ENCODE data around the gene CDKN2C.

CDKN2C gene

DNA sequence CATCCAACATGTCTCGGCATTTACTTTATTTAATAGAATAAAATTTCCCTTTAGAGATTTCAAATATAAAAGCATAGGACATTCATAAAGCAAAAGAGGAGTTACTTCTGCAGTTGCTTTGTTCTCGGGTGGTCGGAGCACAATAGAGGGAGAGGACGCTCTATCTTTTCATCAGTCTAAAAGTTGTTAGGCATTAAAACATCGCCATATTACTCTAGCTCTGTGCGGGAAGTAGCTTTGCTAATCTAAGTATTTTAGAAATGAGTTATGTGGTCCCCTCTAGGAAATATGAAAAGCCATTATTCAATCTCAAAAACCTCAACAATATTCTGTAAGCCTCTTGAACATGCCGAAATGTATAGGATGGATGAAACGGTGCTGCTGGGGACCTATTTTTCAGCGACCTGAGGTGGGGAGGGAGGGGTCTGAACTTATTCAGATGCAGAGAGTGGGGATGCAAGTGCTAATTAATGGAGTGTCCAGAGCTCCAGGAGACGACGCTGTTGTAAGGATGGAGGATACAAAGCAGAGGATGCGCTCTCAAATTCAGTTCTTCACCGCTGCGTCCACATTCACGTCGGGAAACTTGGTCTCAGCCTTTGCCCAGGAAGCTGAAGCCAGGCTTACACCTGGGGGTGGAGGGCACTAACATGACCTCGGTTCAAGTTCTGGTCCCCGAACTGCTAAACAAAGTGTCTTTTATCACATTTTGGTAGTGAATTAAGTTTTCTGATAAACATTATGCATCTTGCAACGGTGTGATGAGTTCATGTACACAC lies 6.3 kb downstream of the CDKN2C start:
- TF ChIP-seq, protein P1, sequence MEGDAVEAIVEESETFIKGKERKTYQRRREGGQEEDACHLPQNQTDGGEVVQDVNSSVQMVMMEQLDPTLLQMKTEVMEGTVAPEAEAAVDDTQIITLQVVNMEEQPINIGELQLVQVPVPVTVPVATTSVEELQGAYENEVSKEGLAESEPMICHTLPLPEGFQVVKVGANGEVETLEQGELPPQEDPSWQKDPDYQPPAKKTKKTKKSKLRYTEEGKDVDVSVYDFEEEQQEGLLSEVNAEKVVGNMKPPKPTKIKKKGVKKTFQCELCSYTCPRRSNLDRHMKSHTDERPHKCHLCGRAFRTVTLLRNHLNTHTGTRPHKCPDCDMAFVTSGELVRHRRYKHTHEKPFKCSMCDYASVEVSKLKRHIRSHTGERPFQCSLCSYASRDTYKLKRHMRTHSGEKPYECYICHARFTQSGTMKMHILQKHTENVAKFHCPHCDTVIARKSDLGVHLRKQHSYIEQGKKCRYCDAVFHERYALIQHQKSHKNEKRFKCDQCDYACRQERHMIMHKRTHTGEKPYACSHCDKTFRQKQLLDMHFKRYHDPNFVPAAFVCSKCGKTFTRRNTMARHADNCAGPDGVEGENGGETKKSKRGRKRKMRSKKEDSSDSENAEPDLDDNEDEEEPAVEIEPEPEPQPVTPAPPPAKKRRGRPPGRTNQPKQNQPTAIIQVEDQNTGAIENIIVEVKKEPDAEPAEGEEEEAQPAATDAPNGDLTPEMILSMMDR (IDR thresholded peaks at IDR 0.05; ENCODE audit: control insufficient read depth, extremely low read depth, insufficient read depth) = no peak
- H3K4me3 ChIP-seq (ENCODE audit: low read depth, low read length) = no peak overlapping the region
- DNase-seq (ENCODE audit: low read depth) = no peak

DNA sequence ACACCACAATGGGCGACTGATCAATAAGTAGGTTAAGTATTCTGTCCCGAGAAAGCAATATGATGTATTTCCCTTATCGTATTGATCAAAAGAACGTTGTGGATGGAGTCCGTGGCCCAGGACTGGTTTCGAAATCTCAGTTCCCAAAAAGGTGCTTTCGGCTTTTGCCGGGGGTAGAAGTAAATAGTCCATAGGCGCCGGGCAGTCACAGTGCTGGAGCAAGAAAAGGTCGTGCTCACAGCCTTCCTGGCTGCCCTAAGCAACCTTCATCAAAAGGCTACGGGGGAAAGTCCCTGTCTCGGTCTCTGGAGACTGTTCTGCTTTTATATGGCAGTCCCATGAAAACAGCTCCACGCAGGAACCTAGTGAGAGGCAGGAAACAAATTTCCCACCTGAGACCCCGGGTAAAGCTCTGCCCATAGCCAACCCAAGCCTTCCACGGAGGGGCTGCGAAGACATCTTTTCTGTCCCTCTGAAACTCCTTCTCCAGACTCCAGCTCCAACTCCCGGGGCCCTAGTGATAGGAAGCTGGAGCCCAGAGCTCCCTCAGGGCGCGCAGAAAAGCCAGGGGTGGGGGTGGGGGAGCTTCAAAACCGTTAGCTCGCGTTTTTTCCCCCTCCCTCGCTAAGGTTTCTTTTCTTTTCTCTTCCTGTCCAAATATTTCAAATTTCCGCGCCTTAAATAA lies 7.0 kb downstream of the CDKN2C start:
- peak overlapping the region; percentile 64 for H3K4me3 ChIP-seq (ENCODE audit: low read depth, low read length)
- TF ChIP-seq, protein P1 (IDR thresholded peaks at IDR 0.05; ENCODE audit: control insufficient read depth, extremely low read depth, insufficient read depth) = no peak
- DNase-seq (ENCODE audit: low read depth) = no peak

DNA sequence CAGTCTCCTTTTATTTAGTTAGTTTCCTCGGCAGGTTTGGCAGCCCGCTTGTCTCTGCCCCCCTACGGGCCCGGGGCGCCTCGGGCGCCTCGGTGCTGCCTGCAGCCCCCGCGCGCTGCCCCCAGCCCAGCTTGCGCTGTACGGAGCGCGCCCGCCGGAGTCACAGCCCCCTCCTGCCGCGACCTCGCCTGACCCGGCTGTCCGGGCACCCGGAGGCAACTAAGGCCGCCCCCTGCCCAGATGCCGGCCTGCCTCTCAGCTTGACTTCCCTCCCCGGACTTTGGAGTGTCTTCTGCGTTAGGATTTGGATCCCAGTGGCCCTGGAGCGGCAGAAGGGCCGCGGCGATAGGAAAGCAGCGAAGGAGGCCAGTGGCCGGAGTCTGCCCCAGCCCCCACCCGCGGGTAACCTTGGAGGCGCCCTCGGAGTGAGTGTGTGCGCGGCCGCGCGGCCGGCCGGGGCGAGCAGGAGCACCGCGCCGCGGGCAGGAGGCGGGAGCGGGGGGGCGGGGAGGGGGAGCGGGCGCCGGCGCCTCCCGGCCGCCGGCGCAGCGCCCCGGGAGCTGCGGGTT lies 7.6 kb downstream of the CDKN2C start:
- no peak for DNase-seq (ENCODE audit: low read depth)
- H3K4me3 ChIP-seq (ENCODE audit: low read depth, low read length) = peak overlapping the region; percentile 64
- TF ChIP-seq, protein P1 (IDR thresholded peaks at IDR 0.05; ENCODE audit: control insufficient read depth, extremely low read depth, insufficient read depth) = no peak

DNA sequence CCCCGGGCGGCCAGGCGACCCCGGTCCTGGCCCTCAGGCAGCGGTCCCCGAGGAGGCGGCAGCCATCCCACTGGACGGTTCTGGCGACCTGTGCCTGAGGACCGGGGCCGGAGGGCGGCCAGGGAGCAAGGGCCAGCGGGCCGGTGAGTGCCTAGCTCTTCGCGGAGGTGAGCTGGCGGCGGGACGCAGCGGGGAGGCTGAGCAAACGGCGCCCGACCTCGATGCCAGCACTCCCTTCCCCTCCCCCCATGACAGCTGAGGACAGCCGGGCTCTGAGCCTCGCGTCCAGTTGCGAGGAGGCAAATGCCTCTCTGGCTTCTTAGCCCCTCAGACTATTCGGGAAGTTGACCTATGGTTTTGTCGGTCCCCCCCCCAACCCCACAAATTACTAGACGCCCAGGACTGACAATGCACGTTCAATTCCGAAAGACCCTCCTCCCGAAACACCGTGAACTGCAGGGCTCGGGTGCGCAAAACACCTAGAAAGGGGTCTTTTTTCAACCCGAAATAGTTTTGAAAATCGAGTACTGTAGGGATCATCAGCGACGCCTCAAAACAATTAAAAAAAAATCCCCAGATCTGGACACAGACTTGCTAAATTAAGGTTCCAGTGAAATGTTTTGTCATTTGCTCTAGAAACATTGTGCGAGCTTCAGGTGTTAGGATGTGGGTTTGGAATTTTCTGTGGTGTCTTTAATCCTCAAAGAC lies 8.3 kb downstream of the CDKN2C start:
- no peak for DNase-seq (ENCODE audit: low read depth)
- peak overlapping the region; percentile 64 for H3K4me3 ChIP-seq (ENCODE audit: low read depth, low read length)
- TF ChIP-seq, protein P1 (IDR thresholded peaks at IDR 0.05; ENCODE audit: control insufficient read depth, extremely low read depth, insufficient read depth) = no peak

- no peak for DNase-seq (ENCODE audit: low read depth)
- H3K4me3 ChIP-seq (ENCODE audit: low read depth, low read length) = no peak overlapping the region; the same call in 1 of the 2 replicates
These were observed 9.1 kb downstream of the CDKN2C start for GRCh38 chr1:50978852-50979781.

More at GRCh38 chr1:50978852-50979781, 9.1 kb downstream of the CDKN2C start:
- TF ChIP-seq, protein P1 (IDR thresholded peaks at IDR 0.05; ENCODE audit: control insufficient read depth, extremely low read depth, insufficient read depth) = no peak
